Activated naive CD8-positive, alpha-beta T cell treated with anti-CD3 and anti-CD28 coated beads, Interleukin-2, amount 50 U/mL, for 16 hours (primary cell): Measurements from ENCODE around the gene TXNIP.

ENCODE experiments used
- DNase-seq: peaks from one replicate; pipeline ENCODE4 v3.0.0-alpha.2; 2020; ENCODE audit warnings: low read depth, low spot score

TXNIP gene

GRCh38 chr1:146012703-146013558 lies 16.6 kb upstream of the TXNIP start:
- peak; percentile 22 for DNase-seq

GRCh38 chr1:146010126-146010738 lies 13.9 kb upstream of the TXNIP start:
- DNase-seq = no peak

- DNase-seq = no peak
Measured at GRCh38 chr1:146007489-146008133, 11.2 kb upstream of the TXNIP start.

DNA sequence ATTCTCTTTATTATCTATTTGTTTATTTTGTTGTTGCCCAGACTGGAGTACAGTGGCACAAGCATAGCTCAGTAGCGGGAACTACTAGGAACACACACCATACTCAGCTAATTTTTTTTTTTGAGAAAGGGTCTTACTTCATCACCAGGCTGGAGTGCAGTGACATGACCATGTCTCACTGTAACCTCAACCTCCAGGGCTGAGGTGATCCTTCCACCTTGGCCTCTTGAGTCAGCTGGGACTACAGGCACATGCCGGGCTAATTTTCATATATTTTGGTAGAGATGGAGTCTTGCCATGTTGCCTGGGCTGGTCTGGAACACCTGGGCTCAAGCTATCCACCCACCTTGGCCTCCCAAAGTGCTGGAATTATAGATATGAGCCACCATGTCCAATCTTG lies 5.3 kb upstream of the TXNIP start:
- DNase-seq = no peak

DNA sequence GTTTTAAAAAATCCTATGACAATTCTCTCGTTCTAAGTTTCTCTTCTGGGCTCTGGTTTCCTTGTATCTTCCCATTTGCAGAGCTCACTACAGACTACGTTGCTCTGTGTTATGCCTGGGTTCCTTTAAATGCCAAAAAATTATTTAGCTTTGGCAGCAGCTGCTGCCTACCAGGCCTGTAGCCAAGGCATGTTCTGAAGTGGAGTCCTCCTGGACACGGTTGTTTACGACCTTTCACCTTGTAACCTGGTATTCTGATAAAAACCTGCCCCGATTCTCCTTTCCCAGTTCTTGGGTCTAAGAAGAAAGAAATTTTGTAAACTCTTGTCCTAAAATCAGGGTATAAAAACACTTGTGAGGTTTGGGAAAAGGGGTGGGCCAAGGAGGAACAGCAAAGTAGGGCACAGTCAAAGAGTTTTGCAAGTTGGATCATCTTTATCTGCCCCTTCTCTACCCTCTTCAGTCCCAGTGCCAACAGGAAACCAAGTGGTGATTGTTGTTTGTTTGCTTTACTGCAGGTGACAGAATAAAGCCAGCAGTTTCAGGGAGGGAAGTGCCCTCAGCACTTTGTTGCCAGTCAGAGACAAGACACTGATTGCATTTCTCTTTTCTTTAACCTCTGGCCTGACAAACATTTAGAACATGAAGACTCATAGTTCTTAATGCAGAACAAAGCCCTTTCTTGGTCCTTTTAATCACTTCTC lies 3.1 kb upstream of the TXNIP start:
- DNase-seq = no peak

GRCh38 chr1:145997718-145998023 lies 1.3 kb upstream of the TXNIP start:
- DNase-seq = no peak

DNA sequence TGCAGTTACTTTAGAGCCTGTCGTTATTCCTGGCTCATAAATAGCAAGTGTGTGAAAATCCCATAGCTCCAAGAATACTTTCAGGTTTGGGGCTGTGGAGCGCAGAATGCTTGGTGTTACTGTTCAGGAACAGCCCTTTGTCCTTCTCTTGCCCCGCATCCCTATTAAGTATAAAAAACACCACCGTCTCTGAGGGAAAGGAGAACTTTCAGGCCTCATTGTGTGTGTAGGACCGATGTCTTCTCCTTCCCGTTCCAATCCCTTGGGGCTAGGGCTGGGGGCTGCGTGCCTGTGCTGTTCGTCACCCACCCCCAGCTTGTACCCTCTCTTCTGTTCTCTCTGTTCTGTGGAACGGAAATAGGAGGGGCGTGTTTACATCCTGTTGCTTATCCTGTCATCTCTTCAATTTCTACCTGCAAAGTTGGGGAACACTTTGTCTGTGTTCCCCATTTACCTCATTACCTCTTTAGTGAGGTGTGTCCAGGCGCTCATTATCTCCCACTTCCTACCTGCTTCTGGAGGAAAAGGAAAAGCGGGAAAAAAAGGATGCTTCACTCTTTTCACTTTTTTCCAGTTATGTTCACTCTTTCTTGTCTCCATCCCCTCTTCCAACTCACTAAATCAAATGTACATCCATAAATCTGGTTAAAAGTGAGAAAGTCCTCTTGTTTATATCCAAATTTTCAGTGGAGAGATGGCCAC lies 788 bp upstream of the TXNIP start:
- no peak for DNase-seq

- no peak for DNase-seq
Measured at GRCh38 chr1:145995964-145996432, 381 bp downstream of the TXNIP start.

DNA sequence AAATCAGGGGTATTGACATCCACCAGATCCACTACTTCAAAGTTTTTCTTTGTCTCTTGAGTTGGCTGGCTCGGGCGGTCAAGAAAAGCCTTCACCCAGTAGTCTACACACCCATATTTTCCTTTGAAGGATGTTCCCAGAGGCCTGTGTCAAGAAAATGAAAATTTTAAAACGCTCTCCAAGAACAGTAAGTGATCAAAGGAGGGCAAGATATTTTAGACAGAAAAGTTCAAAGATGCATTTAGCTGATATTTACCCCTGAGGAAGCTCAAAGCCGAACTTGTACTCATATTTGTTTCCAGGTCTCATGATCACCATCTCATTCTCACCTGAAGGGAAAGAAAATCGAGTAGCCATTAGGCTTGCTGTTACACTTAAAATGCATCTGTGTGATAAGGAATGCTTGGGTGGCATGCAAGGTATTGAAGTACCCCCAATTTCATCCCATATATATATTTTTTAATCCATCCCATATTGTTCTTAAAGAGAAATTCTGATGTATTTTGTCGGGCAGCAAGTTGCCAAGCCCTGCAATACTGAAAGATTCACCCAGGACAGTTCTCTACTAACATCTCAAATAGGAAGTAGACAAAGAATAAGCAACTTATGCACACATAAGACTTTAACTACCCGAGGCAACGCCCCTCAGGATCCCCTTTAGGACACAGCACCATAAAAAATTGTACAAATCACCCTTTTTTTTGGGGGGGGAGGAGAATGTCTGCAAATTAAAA lies 1.1 kb downstream of the TXNIP start:
- no peak for DNase-seq

DNA sequence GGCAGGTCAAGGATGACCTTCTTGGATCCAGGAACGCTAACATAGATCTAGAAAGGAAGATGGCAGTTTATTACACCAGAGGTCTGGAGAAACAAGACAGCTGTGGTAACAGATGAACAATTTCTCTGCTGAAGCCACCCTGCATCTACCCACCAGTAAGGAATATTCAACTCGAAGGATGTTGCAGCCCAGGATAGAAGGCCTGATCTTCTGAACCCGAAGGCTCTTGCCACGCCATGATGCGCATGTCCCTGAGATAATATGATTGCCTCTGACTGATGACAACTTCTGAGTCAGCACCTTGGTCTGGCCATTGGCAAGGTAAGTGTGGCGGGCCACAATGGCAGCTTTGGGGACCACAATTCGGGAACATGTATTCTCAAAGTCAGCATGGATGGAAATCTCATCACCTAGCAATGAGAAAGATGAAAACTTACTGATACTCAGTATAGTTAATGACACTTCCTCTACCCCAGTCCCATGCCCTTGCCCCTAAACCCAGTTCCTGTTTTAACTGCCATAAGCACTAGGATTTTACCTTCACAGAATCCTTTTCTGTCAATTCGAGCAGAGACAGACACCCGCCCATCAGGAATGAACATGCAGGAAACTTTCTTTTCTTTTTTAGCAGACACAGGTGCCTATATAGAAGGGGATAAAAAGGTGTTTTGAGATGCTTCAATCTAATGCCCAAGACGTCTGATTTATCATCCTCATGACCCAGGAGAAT lies 1.8 kb downstream of the TXNIP start:
- no peak for DNase-seq

GRCh38 chr1:145993618-145994390 lies 2.6 kb downstream of the TXNIP start:
- no peak for DNase-seq

GRCh38 chr1:145992958-145993617 lies 3.3 kb downstream of the TXNIP start:
- DNase-seq = no peak

DNA sequence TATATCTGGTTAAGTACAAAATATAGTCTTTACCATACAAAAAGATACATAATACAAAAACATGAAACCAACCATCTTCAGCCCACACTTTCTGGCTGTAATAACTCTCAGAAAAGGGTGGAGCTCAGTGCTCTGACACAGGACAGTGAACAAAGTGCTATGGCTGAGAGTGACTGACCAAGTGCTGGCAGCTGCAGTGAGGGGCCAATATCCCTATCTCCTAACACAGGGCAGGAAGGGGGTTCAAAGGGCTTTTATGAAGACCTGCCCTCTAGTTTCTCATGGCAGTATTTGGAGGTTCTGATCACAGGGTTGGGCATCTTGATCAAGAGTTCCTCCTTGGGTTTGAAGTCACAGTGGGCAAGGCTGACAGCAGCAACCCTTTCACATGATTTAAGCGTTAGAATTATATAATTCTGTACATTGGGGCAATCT lies 3.9 kb downstream of the TXNIP start:
- no peak for DNase-seq

- DNase-seq = no peak
Measured at GRCh38 chr1:145991735-145992412, 4.5 kb downstream of the TXNIP start.

DNA sequence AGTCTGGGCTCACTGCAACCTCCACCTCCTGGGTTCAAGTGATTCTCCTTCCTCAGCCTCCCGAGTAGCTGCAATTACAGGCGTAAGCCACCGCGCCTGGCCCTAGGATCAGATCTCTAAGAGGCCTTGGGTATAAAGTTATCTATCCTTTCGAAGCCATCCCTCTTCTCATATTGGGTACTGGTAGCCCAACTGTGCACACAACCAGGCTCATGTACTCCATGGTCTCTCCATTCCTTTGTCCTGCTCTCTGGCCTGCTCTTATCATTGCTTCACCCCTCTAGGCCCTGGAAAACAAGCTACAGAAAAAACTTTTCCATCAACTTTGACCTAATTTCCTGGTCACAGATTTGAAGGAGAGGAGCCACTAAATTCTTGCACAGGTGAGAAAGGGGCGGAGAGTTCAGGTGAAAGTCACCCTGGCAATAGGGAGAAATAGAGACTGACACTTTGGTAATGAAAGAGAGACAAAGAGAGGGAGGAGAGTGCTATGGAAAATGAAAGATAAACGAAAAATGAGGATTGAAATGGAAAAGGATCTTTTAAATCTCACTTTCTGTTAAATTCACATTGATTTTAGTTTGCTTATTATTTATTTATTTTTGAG lies 6.0 kb downstream of the TXNIP start:
- no peak for DNase-seq

DNA sequence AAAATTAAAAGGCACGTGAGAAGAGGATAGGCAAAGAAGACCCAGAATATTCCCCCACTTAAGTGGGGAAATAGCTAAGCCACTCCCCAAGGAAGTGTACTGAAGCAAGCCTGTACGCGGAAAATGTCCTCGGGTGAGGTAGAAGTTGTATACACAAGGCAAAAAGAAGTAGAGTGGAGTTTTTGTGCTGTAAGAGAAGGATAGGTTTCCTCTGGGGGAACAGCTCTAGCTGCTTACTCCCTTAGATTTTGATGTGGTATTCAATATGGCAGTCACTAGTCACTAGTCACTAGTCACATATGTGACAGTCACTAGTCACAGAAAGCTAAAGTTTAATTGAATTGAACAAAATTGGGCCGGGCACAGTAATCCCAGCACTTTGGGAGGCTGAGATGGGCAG lies 7.6 kb downstream of the TXNIP start:
- DNase-seq = no peak

DNA sequence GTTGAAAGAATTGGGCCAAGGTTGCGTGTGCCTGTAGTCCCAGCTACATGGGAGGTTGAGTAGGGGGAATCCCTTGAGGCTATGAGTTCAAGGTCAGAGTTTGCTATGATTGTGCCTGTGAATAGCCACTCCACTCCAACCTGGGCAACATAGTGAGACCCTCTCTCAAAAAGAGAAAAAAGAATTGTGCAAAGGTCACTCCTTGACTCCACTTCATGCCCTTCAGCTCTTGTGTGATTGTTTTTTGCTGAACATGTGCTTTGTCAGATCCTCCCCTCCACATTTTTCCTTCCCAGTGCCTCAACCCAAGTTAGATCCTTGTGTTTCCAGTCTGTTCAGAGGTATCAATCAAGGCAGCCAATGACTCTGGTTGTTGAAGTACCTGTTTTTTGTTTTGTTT lies 8.5 kb downstream of the TXNIP start:
- no peak for DNase-seq

GRCh38 chr1:145986551-145986950 lies 9.8 kb downstream of the TXNIP start:
- DNase-seq = no peak
